ENCODE measurements around the gene ABL1.

ABL1 gene

DNA sequence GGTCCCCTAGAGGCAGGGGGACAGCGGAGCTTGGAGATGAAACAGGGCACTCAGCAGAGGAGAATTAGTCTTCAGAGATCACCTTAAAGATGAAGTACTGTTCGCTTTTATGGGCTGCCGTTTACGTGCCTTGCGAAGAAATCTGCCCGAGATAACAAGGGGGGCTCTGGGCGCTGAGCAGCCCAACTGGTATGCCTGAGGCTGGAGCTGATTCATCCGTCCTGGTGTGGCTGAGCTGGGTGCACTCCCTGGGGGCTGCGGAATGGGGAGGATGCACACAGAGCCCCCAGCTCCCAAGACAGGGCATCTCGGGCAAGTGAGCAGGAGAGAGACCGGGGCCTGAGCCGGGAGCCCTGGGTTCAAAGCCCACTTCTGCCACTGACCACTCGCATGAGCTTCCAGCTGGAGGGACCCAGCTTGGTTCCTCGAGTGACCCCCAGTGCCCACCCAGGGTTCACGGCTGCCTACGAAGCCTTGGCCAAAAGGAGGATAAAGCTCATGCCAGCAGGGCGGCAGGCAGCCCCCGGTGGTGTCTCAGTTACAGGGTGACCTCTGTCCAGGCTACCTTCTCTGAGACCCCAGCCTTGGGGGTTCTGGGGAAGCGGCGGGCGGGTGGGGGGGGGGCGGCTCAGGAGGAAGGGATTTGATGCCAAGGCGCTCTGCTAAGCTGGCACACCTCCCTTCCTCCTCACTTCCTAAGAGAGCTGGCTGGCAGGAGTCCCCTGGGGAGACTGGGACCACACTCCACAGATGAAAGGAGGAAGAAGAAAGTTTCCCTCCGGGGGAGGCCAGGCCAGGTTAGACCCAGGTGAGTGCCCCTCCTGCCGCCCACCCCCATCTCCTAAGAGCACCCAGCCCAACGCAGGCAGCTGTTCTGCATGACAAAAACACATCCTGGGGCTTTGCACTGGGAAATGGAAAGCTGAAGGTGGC is 98.3 kb downstream of the ABL1 start:
- TF ChIP-seq POLR2AphosphoS5 (IDR thresholded peaks at IDR 0.05; ENCODE audit: low read depth, low read length) (no peak), FOXP2 (optimal IDR thresholded peaks at IDR 0.05; ENCODE audit: borderline replicate concordance, extremely low read depth, extremely low read length, insufficient read depth) (no peak)

DNA sequence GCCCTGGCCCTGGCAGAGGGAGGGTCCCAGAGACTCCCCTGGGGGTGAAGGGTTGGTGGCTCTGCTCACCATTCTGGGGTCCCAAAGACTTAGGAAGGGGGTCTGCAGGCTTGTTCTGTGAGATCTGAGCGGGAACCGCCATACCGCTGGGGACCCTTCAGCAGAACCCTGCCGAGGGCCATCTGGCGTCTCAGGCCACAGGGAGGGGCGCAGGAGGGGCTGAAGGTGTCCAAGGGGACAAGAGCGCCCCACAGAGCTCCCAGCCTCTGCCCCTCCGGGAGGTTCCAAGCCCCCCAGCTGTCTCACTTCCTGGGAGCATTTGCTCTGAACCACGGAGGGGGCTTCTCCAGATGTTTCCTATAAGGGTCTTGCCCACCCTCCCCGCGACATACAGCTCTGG is 99.2 kb downstream of the ABL1 start:
- TF ChIP-seq SIN3A (IDR thresholded peaks at IDR 0.05; ENCODE audit: borderline replicate concordance, insufficient read depth, low read length) (no peak), TAF1 (IDR thresholded peaks at IDR 0.05; ENCODE audit: borderline replicate concordance, insufficient read depth, low read length) (no peak), POLR2AphosphoS5 (IDR thresholded peaks at IDR 0.05; ENCODE audit: low read depth, low read length) (no peak), FOXP2 (optimal IDR thresholded peaks at IDR 0.05; ENCODE audit: borderline replicate concordance, extremely low read depth, extremely low read length, insufficient read depth) (no peak)
- TF ChIP-seq, protein P1, sequence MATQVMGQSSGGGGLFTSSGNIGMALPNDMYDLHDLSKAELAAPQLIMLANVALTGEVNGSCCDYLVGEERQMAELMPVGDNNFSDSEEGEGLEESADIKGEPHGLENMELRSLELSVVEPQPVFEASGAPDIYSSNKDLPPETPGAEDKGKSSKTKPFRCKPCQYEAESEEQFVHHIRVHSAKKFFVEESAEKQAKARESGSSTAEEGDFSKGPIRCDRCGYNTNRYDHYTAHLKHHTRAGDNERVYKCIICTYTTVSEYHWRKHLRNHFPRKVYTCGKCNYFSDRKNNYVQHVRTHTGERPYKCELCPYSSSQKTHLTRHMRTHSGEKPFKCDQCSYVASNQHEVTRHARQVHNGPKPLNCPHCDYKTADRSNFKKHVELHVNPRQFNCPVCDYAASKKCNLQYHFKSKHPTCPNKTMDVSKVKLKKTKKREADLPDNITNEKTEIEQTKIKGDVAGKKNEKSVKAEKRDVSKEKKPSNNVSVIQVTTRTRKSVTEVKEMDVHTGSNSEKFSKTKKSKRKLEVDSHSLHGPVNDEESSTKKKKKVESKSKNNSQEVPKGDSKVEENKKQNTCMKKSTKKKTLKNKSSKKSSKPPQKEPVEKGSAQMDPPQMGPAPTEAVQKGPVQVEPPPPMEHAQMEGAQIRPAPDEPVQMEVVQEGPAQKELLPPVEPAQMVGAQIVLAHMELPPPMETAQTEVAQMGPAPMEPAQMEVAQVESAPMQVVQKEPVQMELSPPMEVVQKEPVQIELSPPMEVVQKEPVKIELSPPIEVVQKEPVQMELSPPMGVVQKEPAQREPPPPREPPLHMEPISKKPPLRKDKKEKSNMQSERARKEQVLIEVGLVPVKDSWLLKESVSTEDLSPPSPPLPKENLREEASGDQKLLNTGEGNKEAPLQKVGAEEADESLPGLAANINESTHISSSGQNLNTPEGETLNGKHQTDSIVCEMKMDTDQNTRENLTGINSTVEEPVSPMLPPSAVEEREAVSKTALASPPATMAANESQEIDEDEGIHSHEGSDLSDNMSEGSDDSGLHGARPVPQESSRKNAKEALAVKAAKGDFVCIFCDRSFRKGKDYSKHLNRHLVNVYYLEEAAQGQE (IDR thresholded peaks at IDR 0.05; ENCODE audit: insufficient read depth in 1 of 2, low read depth in 2 of 2, low read length in 2 of 2): no peak

DNA sequence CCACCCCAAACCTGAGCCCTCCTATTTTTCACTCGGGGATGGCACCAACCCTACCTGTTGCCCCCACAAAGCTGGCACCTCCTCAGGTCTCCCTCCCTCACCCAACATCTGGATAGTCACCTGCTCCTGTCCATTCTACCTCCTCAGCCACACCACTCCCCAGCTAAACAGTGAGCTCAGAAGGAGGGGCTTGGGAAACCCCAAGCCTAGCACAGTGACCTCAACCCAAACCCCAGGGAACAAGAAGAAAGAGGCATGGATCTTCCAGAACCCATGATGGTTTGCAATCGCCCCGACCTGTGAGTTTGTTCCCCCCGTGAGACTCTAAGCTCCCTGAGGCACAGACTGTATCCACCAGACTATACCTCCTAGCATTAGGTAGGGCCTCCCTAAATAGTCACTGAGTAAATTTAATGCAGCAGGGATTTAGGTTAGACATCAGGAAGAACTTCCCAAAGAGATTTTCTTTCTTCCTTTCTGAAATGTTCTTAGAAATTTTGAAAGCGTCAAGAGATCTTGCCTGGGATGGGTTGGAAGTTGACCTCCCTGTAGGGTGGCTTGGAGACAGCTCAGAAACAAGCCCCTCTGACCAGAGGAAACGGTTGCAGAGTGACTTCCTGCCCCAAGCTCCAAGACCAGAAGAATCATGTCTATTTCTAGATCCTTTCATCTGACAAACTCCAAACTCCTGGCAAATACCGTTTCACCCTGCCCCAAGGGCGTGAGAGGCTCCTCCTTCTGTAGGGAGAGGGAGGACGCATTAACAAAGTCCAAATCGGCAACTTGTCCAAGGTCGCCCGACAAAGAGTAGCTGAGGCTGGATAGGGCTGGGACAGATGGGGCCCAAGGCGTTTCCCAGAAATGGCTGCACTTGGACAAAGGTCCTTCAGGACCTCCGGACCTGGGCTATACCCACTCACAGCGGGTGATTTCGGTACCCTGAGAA is 99.9 kb downstream of the ABL1 start:
- no peak for TF ChIP-seq TAF1 (IDR thresholded peaks at IDR 0.05; ENCODE audit: borderline replicate concordance, insufficient read depth, low read length)
- no peak for TF ChIP-seq SIN3A (IDR thresholded peaks at IDR 0.05; ENCODE audit: borderline replicate concordance, insufficient read depth, low read length)
- no peak for TF ChIP-seq POLR2AphosphoS5 (IDR thresholded peaks at IDR 0.05; ENCODE audit: low read depth, low read length)

DNA sequence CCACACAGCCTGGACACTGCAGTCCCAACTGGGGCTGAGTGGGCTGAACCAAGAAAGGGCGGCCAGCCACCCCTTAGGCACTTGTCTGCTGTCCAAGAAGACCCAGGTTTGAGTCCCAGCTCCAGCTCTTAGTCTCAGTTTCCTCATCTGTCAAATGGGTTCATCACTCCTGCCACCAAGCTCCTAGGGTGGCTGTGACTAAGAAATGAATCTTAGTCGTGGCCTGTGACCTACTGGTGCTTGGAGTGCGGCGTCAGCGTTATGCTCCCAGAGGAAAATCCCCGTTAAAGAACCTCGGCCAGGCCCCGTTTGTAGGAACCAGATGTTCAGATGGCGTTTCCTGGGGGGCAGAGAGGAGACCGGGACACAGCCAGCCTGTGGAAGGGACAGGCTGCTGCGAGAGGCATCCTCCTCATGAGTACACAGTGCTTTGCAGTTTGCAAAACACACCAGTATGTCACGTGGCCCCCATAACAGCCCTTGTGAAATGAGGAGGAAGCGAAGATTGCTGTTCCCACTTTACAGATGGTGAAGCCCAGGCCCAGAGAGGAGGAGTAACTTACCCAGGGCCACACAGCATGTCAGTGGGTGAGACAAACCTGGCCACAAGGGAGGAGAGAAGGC is 100.7 kb downstream of the ABL1 start:
- TF ChIP-seq SIN3A (IDR thresholded peaks at IDR 0.05; ENCODE audit: borderline replicate concordance, insufficient read depth, low read length) (no peak), FOXP2 (optimal IDR thresholded peaks at IDR 0.05; ENCODE audit: borderline replicate concordance, extremely low read depth, extremely low read length, insufficient read depth) (no peak), TAF1 (IDR thresholded peaks at IDR 0.05; ENCODE audit: borderline replicate concordance, insufficient read depth, low read length) (no peak), POLR2AphosphoS5 (IDR thresholded peaks at IDR 0.05; ENCODE audit: low read depth, low read length) (no peak)
- TF ChIP-seq, protein P1 (IDR thresholded peaks at IDR 0.05; ENCODE audit: insufficient read depth in 1 of 2, low read depth in 2 of 2, low read length in 2 of 2): no peak

DNA sequence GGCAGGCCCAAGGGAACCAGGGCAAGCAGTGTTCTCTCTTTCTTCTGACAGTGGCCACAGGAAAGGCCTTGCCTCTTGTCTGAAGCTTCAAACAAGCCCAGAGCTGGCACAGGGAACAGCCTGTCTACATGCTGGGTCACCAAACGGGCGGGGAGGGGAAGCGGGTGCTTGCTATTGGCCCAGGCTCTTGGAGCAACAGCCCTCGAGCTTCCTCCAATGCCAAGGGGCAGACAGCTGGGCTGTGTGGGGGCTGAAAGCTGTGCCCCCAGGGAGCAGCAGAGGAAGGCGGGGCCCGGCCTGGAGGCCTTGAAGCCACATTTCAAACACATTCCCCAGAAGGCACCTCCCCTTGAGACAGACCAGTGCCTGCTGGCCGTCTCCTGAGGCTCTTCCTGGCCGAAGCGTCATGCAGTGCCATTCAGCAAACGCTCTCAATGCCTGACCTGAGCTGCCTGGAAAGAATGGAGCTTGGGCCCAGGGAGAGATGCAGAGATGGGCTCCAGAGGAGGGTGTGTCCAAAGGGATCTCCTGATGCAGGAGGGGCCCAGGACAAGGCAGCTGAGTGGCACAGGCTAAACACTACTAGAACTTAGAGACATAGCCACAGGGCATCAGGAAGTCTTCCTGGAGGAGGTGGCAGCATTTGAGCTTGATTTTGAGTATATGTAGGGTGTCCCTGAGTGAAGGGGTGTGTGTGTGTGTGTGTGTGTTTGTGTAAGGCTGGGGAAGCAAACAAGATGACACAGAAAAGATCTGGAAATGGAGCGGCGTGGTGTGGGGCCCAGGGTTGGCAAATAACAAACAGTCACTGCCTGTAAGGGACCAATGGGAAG is 101.4 kb downstream of the ABL1 start:
- TF ChIP-seq FOXP2 (optimal IDR thresholded peaks at IDR 0.05; ENCODE audit: borderline replicate concordance, extremely low read depth, extremely low read length, insufficient read depth) (no peak), POLR2AphosphoS5 (IDR thresholded peaks at IDR 0.05; ENCODE audit: low read depth, low read length) (no peak), TAF1 (IDR thresholded peaks at IDR 0.05; ENCODE audit: borderline replicate concordance, insufficient read depth, low read length) (no peak), SIN3A (IDR thresholded peaks at IDR 0.05; ENCODE audit: borderline replicate concordance, insufficient read depth, low read length) (no peak)
- TF ChIP-seq, protein P1 (IDR thresholded peaks at IDR 0.05; ENCODE audit: insufficient read depth in 1 of 2, low read depth in 2 of 2, low read length in 2 of 2): no peak

Measured in PFSK-1 (cell line).